ENCODE results near the gene SCAP. TPM values are rescaled to one million over a fixed set of nuclear protein-coding genes. Genes with fewer than 3 reads are reported as not detected.
A peak's percentile ranks its signal among the peaks of the same experiment; 100 is the strongest.

The SCAP gene
- total RNA-seq, 2 experiments from 2014 or later = 68.1 to 71.4 TPM

- Mint-ChIP-seq H3K4me1 (peaks cover 8% of the 10 kb centered on the region), H3K36me3 (ENCODE audit: low read depth) (peaks cover 29% of the 10 kb centered on the region), H3K27me3 (no peaks in the 10 kb centered on the region), H3K27ac (no peak overlapping the region), H3K9me3 (peaks cover 6% of the 10 kb centered on the region), H3K4me3 (no peak overlapping the region)
- ChIA-PET CTCF (interaction anchor here (1.0 kb wide), 1 partner anchor 26 kb away, joined by 3 read pairs; no protein-coding TSS in a partner anchor), POLR2A (no interaction called here)
- DNase-seq = no peak
These were observed 32.1 kb downstream of the SCAP start for GRCh38 chr3:47443611-47443995.

- DNase-seq = no peak
- ChIA-PET CTCF (interaction anchor here (0.8 to 1.0 kb wide), 2 partner anchors 20 to 21 kb away, joined by 3 to 6 read pairs; no protein-coding TSS in a partner anchor), POLR2A (no interaction called here)
- Mint-ChIP-seq H3K27me3 (no peaks in the 10 kb centered on the region), H3K9me3 (no peaks in the 10 kb centered on the region), H3K27ac (no peak overlapping the region), H3K4me1 (peaks cover 7% of the 10 kb centered on the region), H3K36me3 (ENCODE audit: low read depth) (peaks cover 26% of the 10 kb centered on the region), H3K4me3 (no peak overlapping the region)
These were observed 33.8 kb downstream of the SCAP start for GRCh38 chr3:47441796-47442551.

GRCh38 chr3:47440131-47440530 lies 35.6 kb downstream of the SCAP start:
- POLR2A ChIA-PET = no interaction called here
- no peaks in the 10 kb centered on the region for H3K27me3 Mint-ChIP-seq

GRCh38 chr3:47436180-47436579 lies 39.6 kb downstream of the SCAP start:
- Mint-ChIP-seq H3K4me3 (no peak overlapping the region), H3K4me1 (peaks cover 7% of the 10 kb centered on the region), H3K9me3 (no peaks in the 10 kb centered on the region), H3K27ac (no peak overlapping the region), H3K27me3 (no peaks in the 10 kb centered on the region), H3K36me3 (ENCODE audit: low read depth) (peaks cover 39% of the 10 kb centered on the region)
- CTCF ChIA-PET = interaction anchor here (5.5 kb wide), 1 partner anchor 15 kb away, joined by 33 read pairs; no protein-coding TSS in a partner anchor
- DNase-seq = no peak
- POLR2A ChIA-PET = no interaction called here

More at GRCh38 chr3:47440131-47440530, 35.6 kb downstream of the SCAP start:
- H3K4me3 Mint-ChIP-seq = no peak overlapping the region
- no peaks in the 10 kb centered on the region for H3K9me3 Mint-ChIP-seq
- peaks cover 7% of the 10 kb centered on the region for H3K4me1 Mint-ChIP-seq
- CTCF ChIA-PET = interaction anchor here (0.6 to 0.7 kb wide), 2 partner anchors 19 to 73 kb away, joined by 3 read pairs; no protein-coding TSS in a partner anchor
- peaks cover 25% of the 10 kb centered on the region for H3K36me3 Mint-ChIP-seq (ENCODE audit: low read depth)
- peak overlapping the region; percentile 57 for H3K27ac Mint-ChIP-seq
- no peak for DNase-seq

GRCh38 chr3:47434849-47435248 lies 40.9 kb downstream of the SCAP start:
- H3K9me3 Mint-ChIP-seq = no peaks in the 10 kb centered on the region
- CTCF ChIA-PET = interaction anchor here (0.6 to 5.5 kb wide), 5 partner anchors 13 to 623 kb away, joined by 3 to 33 read pairs (median 3); no protein-coding TSS in a partner anchor

GRCh38 chr3:47433796-47434195 lies 41.9 kb downstream of the SCAP start:
- POLR2A ChIA-PET = no interaction called here

More at GRCh38 chr3:47434849-47435248, 40.9 kb downstream of the SCAP start:
- Mint-ChIP-seq H3K27me3 (no peaks in the 10 kb centered on the region), H3K4me1 (peaks cover 7% of the 10 kb centered on the region), H3K4me3 (no peak overlapping the region), H3K36me3 (ENCODE audit: low read depth) (peaks cover 41% of the 10 kb centered on the region), H3K27ac (no peak overlapping the region)
- POLR2A ChIA-PET = no interaction called here
- no peak for DNase-seq

GRCh38 chr3:47432673-47433072 lies 43.1 kb downstream of the SCAP start:
- Mint-ChIP-seq H3K4me1 (peaks cover 7% of the 10 kb centered on the region), H3K27ac (no peak overlapping the region), H3K4me3 (no peak overlapping the region), H3K9me3 (no peaks in the 10 kb centered on the region), H3K27me3 (no peaks in the 10 kb centered on the region), H3K36me3 (ENCODE audit: low read depth) (peaks cover 29% of the 10 kb centered on the region)
- ChIA-PET CTCF (interaction anchor here (5.5 kb wide), 1 partner anchor 11 kb away, joined by 33 read pairs; no protein-coding TSS in a partner anchor), POLR2A (no interaction called here)
- no peak for DNase-seq

More at GRCh38 chr3:47433796-47434195, 41.9 kb downstream of the SCAP start:
- Mint-ChIP-seq H3K4me1 (peaks cover 7% of the 10 kb centered on the region), H3K27me3 (no peaks in the 10 kb centered on the region), H3K36me3 (ENCODE audit: low read depth) (peaks cover 32% of the 10 kb centered on the region), H3K27ac (no peak overlapping the region), H3K4me3 (no peak overlapping the region), H3K9me3 (no peaks in the 10 kb centered on the region)
- DNase-seq = no peak
- CTCF ChIA-PET = interaction anchor here (5.5 kb wide), 1 partner anchor 12 kb away, joined by 33 read pairs; no protein-coding TSS in a partner anchor

GRCh38 chr3:47431225-47431624 lies 44.5 kb downstream of the SCAP start:
- Mint-ChIP-seq H3K4me1 (peaks cover 7% of the 10 kb centered on the region), H3K36me3 (ENCODE audit: low read depth) (peaks cover 28% of the 10 kb centered on the region), H3K4me3 (no peak overlapping the region), H3K27ac (no peak overlapping the region), H3K9me3 (no peaks in the 10 kb centered on the region), H3K27me3 (no peaks in the 10 kb centered on the region)
- ChIA-PET CTCF (interaction anchor here (0.6 to 2.9 kb wide), 3 partner anchors 10 to 84 kb away, joined by 3 to 20 read pairs (median 4); no protein-coding TSS in a partner anchor), POLR2A (no interaction called here)
- no peak for DNase-seq

GRCh38 chr3:47430606-47431005 lies 45.1 kb downstream of the SCAP start:
- Mint-ChIP-seq H3K9me3 (no peaks in the 10 kb centered on the region), H3K4me1 (peaks cover 7% of the 10 kb centered on the region), H3K27ac (no peak overlapping the region), H3K27me3 (no peaks in the 10 kb centered on the region), H3K36me3 (ENCODE audit: low read depth) (peaks cover 28% of the 10 kb centered on the region), H3K4me3 (no peak overlapping the region)
- DNase-seq = no peak
- ChIA-PET CTCF (interaction anchor here (1.0 to 2.9 kb wide), 4 partner anchors 9 to 358 kb away, joined by 3 to 20 read pairs (median 3); no protein-coding TSS in a partner anchor), POLR2A (interaction anchor here (0.6 kb wide), 1 partner anchor 18 kb away, joined by 3 read pairs; no protein-coding TSS in a partner anchor)

GRCh38 chr3:47429476-47430270 lies 46.1 kb downstream of the SCAP start:
- Mint-ChIP-seq H3K9me3 (no peaks in the 10 kb centered on the region), H3K36me3 (ENCODE audit: low read depth) (peaks cover 26% of the 10 kb centered on the region), H3K4me1 (peaks cover 7% of the 10 kb centered on the region), H3K27me3 (no peaks in the 10 kb centered on the region), H3K4me3 (no peak overlapping the region), H3K27ac (no peak overlapping the region)
- ChIA-PET CTCF (interaction anchor here (1.0 to 2.9 kb wide), 4 partner anchors 8 to 359 kb away, joined by 3 to 20 read pairs (median 3); no protein-coding TSS in a partner anchor), POLR2A (interaction anchor here (0.6 kb wide), 1 partner anchor 19 kb away, joined by 3 read pairs; no protein-coding TSS in a partner anchor)
- no peak for DNase-seq

- ChIA-PET CTCF (interaction anchor here (0.5 to 2.9 kb wide), 2 partner anchors 7 to 36 kb away, joined by 4 to 20 read pairs; no protein-coding TSS in a partner anchor), POLR2A (no interaction called here)
- no peak for DNase-seq
- H3K27me3 Mint-ChIP-seq = no peaks in the 10 kb centered on the region
- peaks cover 20% of the 10 kb centered on the region for H3K36me3 Mint-ChIP-seq (ENCODE audit: low read depth)
- H3K27ac Mint-ChIP-seq = no peak overlapping the region
- H3K4me1 Mint-ChIP-seq = peaks cover 1% of the 10 kb centered on the region
- no peak overlapping the region for H3K4me3 Mint-ChIP-seq
- no peaks in the 10 kb centered on the region for H3K9me3 Mint-ChIP-seq
These were observed 47.1 kb downstream of the SCAP start for GRCh38 chr3:47428662-47429061.

- DNase-seq = no peak
- ChIA-PET CTCF (no interaction called here), POLR2A (no interaction called here)
- Mint-ChIP-seq H3K27ac (no peak overlapping the region), H3K27me3 (no peaks in the 10 kb centered on the region), H3K4me1 (peaks cover 2% of the 10 kb centered on the region), H3K9me3 (no peaks in the 10 kb centered on the region), H3K36me3 (ENCODE audit: low read depth) (peaks cover 16% of the 10 kb centered on the region), H3K4me3 (no peak overlapping the region)
These were observed 47.9 kb downstream of the SCAP start for GRCh38 chr3:47427866-47428265.
